Measurements from ENCODE around the gene TBCD.

Gene TBCD

DNA sequence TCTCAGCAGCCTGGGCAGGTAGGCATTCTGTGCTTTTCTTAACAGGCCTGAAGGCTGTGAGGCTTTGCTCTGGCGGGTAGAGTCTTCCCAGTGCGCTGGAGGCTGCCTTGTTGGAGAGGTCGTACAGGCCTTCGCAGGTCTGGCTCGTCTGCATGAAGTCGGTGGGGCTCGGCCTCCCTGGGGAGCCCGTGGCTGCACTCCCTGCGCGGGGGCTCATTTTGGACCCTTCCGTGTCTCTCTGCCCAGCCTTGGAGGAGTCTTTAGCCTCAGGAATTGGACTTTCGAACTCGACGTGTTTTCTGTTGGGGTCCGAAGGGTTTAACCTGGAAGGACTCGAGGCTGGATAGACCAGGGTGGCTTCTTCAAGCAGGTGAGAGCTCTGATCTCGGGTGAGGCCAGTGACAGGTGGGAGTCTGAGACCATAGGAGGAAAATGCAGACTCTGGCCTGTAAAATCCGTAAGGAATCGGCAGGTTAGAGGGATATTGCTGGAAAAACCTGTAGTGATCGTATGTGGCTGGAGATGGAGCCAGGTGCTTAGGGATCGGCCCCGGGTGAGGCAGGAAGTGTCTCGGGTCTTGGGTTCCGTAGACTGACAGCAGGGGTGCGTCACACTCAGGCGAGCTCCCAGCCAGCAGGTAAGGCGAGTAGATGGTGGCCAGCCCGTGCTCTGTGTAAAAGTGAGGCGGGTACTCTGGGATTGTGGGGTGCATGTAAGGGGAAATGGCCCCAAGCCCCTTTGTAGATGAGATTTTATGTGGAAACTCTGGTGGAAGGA is 79.4 kb downstream of the TBCD start:
- DNase-seq (ENCODE audit: low read depth in 2 of 2, low spot score in 1 of 2): no peak

DNA sequence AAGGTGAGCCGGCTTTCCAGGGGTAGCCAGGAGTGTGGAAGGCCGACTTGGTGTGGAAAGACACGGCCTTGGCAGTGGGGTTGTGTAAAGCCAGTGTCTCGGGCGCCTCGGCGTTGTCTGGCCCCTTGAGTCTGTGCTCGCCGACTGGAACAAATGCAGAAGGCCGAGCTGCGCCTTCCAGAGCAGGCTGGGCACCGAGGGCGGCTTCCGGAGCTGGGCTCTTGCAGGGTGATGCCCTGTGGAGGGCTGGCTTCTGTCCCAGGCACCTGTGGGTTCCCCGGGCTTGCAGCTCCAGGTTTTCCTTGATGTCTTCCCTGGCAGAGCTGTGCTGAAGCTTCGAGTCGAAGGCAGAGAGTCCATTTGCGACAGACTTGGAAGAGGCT is 79.9 kb downstream of the TBCD start:
- DNase-seq (ENCODE audit: low read depth in 2 of 2, low spot score in 1 of 2): no peak

DNA sequence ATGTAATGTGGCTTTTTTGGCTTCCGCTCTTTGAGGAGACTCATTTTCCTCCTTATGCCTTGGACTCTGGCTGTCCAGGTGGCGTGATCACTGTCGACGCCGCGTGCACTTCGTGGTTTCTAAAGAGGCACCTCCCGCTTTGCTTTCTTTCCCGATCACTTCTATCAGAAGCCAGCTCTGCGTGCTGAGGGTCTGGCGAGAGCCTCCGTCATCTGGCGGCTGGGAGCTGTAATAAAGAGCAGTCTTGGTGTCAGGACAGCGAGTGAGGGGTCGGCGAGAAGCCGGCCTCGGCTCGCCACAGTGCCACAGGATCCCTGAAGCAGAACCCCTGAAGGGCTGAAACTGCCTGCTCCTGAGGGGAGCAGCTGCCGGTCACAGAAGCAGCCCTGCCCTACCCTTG is 80.5 kb downstream of the TBCD start:
- no peak for DNase-seq (ENCODE audit: low read depth in 2 of 2, low spot score in 1 of 2)

DNA sequence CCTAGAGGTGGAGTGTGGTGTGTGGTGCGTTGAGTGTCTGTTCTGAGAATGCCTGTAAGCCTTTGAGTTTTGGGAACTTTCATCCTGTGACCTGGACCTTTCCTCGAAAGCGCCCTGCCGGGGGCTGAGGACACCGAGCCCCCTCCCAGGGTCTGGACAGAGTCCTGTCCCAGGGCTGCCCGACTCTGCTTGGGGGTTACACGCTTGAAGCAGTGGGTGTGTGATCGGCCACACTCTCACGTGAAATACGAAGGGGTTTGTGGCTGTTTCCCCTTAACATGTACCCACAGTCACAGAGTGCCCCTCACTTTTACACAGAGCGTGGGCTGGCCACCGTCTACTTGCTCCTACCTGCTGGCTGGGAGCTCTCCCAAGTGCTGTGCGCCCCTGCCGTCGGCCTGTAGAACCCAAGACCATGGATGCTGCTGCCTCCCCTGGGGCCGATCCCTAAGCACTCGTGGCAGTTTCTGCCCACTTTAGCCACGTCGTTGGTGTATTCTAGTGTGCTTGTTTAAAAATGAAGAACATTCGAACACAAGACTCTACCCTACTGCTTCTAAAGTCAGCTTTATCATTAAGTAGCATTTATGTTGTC is 81.1 kb downstream of the TBCD start:
- DNase-seq (ENCODE audit: low read depth in 2 of 2, low spot score in 1 of 2): no peak

DNA sequence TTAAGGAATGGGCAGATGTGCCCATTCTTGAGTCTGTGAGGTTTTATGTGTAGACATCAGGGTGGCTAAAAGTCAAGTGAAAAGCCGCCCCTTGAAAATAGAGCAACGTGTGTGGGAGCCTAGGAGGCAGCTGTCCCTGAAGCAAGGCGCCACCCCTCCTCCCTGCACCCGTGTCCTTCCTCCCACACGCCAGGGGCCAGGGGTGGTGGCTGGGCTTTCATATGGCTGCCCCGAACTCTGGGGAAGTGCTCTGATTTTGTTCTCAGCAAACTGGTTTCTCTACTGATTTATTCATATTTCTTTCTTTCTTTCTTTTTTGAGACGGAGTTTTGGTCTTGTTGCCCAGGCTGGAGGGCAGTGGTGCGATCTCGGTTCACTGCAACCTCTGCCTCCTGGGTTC is 83.3 kb downstream of the TBCD start:
- no peak for DNase-seq (ENCODE audit: low read depth in 2 of 2, low spot score in 1 of 2)

DNA sequence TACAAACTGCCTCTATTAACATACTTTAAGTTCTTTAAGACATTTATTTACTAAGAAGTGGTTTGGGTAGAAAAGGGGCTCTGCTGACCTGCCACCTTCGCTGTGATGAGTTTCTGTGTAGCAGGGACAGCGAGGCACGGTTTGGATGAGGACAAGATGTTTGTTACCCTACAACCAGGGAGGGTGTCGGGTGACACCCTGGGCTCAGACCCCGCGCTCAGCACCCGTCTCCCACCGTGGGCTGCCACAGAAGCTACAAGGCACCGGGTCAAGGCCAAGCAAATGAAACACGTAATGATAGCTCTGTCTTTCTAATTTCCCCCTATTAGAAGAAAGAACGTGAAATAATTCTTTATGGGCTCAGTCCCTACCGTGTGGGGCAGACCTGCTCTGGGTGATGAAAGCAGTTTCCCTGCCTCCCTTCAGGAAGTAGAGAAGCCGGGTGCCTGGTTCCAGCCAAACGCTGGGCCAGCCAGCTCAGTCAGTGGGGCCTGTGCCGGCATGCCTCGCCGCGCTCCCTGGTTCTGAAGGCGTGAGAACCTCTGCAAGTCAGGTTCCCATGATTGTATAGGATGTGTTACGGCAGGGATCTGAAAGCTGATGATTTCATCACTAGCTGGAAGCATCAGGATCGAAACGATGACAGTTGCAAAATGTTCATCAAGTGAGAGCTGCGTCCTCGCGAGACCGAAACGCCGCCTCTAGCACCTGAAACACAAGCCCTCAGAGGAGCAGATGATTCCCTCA is 84.1 kb downstream of the TBCD start:
- DNase-seq (ENCODE audit: low read depth in 2 of 2, low spot score in 1 of 2): no peak

DNA sequence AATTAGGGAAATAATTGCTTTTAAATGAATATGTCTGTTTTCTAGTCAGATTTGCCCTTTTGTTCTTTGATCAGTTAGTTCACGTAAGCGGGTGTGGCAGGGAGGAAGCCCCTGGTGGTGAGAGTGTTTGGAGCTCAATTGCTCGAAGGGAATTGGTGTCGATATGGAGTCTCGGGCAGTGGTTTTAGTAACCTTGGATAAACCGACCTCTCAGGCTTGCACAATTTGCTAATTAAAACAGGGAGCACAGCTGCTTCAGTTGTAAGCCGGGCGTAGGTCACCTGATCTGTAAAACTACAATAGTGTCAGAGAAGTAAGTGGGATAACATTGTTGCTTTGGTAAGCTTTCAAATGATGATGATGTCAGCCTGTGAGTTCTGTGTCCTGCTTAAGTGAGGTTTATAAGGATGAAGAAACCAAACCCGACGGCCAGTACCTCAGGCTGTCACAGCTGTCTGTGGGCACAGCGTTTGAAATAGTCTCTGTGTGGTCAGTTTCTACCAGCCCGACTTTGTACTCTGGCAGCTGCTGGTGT is 85.0 kb downstream of the TBCD start:
- DNase-seq (ENCODE audit: low read depth in 2 of 2, low spot score in 1 of 2): no peak

DNA sequence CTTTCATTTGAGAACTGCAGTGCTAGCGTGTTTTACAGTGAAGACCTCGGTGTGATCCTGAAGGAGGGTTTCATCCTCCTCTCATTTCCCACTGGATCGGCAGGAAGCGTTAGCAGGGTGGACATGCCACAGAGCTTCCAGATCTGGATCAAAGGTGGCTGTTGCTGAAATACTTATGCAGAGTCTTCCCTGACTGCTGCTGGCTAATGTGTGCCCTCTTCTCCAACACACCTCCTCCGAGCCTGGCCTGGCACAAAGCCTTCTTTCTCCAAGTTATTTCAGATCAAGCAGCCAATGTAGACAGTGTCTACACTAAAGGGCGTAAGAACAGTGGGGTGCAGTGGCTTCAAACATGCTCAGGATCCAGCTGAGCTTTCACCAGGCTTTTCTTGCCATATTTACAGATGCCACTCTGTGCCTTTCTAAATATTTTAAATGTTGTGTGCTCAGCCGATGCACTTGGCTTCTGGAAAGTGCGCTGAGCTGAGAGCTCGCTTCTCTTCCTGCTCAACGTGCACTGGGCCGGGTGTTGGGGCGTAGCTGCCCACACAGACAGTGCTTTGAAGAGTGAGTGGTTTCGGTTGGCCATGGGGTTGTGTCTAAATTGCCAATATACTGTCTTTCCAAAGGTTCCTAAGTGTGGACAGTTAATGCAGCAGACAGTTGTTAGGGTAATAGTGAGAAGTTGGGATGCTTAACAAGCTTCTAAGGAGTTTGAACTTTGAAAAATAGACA is 85.9 kb downstream of the TBCD start:
- no peak for DNase-seq (ENCODE audit: low read depth in 2 of 2, low spot score in 1 of 2)

DNA sequence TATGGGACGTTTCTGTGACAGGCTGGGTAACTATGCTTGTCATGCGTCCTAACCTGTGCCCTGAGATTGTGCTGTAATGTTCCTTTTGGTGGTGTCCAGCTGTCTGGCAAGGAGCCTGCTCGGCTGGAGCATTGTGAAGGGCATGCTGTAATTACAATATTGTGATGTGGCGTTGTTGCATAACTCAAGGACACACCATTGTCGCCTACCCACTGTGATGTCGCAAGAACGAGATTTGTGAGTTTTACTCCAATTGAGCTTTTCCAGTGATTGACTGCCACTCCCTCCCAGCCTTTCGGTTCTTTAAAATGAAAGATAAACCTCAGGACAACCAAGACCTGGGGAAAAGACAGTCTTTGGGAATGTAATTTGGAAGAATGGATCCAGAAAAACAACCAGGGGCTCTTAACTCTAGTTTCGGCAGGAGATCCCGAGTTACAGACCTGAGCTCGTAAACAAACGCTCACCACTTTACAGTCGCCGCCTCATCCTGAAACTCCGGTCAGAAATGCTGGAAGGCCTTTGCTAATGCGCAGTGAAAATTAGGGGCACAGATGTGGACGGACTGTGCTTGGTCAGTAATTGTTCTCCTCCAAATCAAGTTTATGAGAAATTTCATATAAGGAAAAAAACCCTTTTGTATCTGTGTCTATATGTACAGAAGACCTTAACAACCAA is 86.7 kb downstream of the TBCD start:
- no peak for DNase-seq (ENCODE audit: low read depth in 2 of 2, low spot score in 1 of 2)

DNA sequence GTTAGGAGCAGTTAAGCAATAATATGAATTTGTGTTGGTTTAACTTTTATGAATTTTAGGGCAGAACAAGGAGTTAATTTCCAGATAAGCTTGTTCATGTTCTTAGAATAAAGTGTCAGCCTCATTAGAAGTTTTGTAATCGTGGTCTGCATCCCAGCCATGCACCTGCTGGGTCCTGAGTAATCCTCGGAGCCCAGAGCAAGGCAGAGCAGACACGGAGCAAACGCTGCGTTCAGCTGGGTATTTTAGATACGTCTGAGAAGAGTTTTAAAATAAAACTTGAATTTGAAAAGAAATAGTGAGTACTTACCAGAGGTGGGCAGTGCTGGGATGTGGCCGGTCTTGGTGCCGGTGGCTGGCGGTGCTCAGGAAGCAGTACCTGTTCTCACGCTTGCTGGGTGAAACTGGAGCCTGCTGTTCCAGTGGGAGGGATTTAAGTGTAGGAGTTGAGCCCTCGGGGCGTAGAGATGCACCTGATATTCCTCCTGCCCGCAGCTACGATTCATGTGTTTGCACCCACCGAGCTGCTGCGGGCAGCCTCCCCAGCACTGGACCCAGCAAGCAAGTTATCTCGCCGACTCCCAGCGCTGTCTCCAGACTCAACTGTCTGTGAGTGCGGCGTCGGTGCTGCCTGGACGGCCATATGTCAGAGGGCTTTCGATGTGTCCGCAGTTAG is 87.9 kb downstream of the TBCD start, which contains the start of gene ZNF750:
Gene ZNF750, minus strand, starts transcription at position 406 of the 676 bp plus-strand sequence. CDS start 7,568 bp downstream, outside the sequence.
- no peak for DNase-seq (ENCODE audit: low read depth in 2 of 2, low spot score in 1 of 2)

DNA sequence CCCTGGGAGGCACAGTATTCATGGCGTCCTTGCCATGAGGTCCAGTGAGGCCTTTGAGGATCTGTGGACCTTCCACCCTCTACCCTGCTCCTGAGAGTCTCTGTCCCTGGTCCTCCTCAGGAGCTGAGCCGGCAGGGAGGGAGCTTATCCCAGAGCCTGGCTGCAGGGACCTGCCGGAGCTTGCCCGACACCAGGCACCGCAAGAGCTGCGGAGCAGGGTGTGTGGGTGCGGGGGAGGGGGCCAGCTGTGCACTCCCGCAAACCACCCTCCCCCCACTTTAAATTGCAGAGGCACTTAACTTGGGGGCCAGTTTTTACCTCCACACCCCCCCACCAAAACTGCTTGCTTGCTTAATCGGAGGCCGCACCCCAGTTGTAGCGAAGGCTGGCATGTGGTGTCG is 88.6 kb downstream of the TBCD start:
- DNase-seq (ENCODE audit: low read depth in 2 of 2, low spot score in 1 of 2): no peak

DNA sequence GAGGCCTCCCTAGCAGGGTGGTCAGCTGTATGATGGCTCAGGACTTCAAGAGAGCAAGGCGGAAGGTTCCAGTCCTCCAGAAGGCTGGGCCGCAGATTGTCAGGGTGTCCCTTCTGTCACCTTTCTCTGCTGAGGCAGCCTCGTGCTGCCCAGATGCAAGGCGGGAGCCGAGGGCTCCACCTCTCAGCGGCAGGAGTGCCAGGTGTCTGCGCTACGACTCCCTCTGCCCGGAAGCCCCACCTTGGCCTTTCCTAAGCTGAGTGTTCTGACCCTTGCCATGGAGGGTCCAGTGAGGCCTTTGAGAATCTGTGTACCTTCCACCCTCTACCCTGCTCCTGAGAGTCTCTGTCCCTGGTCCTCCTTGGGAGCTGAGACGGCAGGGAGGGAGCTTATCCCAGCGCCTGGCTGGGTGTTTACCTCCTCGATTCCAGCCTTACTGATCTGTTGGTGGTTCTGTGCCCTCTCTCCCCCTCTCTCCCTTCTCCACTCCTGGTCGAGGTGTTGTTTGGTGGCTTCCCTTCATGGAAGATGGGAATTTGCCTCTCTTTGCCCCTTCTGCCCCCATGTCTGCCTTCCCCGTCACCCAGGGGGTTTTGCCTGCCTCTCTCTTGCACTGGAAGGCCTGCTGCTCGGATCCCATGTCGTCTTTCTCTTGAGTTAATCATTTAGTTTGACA is 90.2 kb downstream of the TBCD start:
- DNase-seq (ENCODE audit: low read depth in 2 of 2, low spot score in 1 of 2): no peak

DNA sequence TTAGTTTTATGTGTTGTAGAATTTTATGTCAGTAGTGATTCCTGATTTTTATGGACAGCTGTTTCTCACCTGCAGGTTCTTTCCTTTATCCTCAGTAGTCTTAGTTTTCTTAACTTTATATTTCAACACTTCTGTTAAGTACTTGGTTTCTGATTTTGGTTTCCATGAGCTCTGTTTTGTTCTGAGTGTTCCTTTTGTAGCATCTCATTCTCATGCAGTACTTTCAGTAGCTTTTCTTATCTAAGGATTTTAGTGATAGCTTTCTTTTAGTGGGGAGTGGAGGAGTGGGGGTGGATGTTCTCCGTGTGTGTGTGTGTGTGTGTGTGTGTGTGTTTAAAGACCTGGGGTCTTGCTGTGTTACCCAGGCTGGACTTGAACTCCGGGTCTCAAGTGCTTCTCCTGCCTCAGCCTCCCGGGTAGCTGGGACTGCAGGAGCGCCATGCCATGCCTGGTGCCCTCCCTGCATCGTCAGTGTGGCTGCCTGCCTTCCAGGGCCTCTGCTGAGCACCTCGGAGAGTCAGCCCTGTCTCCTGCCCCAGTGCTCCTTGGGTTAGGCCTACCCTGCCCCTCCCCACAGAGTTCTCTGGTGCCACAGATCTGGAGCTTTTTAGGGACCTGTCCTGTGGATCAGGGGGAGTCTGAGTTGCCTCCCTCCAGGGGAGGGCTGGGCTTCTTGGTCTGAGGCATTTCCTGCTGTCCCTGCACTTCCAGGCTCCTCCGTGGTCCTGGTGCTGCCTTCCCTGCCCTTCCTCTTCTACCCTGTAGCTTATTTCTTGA is 92.2 kb downstream of the TBCD start:
- no peak for DNase-seq (ENCODE audit: low read depth in 2 of 2, low spot score in 1 of 2)

DNA sequence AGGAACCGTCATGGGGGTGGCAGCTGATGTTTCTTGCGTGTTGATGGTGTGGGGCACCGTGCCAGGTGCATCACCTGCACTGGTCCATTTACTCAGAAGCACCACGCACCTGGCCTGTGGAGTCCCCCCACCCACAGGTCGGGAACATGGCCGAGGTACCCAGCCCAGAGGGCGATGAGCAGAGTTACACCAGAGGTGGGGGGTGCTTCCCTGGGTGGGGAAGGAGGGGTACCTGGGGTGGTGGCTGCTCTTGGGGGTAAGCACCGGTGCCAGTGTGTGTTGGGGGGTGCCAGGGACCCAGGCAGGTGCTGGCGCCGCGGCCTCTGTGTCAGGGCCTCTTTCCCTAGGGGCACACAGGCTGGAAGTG is 92.9 kb downstream of the TBCD start:
- no peak for DNase-seq (ENCODE audit: low read depth in 2 of 2, low spot score in 1 of 2)

DNA sequence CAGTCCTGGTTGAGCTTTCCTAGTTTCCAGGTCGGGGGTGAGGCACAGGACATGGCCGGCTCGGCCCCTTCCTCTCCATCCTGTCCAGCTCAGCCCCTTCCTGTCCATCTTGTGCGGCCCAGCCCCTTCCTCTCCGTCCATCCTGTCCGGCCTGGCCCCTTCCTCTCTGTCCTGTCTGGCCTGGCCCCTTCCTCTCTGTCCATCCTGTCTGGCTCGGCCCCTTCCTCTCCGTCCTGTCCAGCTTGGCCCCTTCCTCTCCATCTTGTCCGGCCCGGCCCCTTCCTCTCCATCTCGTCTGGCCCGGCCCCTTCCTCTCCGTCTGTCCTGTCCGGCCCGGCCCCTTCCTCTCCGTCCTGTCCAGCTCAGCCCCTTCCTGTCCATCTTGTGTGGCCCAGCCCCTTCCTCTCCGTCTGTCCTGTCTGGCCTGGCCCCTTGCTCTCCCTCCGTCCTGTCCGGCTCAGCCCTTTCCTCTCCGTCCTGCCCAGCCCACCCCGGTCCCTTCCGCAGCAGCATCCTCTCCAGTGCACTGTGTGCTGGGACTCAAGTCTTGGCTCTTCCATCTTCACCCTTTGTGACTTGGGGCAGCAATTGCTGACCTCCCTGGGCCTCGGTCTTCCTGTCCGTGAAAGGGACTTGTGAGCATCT is 93.4 kb downstream of the TBCD start:
- no peak for DNase-seq (ENCODE audit: low read depth in 2 of 2, low spot score in 1 of 2)

DNA sequence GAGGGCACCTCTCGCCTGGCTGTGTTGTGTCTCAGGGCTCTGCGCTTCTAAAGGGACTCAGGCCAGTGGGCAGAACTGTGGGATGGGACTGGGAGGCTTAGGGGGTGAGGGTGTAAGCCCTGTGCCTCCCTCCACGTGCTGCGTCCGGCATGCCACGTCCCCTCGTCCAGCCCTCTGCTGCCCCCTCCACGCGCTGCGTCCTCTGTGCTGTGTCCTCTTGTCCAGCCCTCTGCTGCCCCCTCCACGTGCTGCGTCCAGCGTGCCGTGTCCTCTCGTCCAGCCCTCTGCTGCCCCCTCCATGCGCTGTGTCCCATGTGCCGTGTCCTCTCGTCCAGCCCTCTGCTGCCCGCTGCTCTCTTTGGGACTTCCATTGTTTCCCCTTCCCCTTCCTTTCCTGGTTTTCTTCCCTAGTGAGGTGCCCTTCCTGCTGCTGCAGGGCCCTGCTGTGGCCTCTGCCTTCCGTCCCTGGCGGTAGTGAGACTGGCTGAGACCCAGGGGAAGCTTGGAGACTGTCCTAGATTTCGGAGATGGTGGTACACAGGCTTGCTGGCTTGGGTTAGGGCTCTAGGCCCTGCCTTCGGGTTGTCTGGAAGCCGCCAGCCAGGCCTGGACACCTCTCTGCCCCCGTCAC is 94.3 kb downstream of the TBCD start:
- DNase-seq (ENCODE audit: low read depth in 2 of 2, low spot score in 1 of 2): no peak

DNA sequence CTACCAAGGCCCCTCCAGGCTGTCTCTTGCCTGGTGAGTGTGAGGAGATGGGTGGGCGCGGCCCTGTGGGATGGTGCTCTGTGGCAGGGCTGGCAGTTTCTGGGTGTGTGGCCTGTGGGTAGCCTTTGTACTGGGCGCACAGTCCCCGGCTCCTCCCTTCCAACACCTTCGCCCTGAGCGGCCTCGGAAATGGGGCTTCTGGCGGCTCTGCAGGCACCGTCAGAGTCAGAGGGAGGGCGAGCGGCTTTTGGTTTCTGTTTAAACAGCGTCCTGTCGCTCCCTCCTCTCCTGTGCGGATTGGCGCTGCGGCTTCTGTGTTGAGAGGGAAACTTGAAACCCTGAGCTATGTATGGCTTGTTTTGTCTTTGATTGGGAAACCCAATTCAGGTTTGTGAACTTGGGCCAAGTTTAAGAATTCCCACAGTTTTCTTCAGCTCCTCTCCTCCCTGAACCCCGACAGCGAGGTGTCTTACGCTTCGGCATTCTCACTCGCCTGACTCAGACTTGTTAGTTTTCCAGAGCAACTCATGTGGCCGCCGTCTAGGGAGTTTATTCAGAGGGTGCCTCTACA is 96.2 kb downstream of the TBCD start:
- peak in 1 of 2 donors; percentile 35 for DNase-seq (ENCODE audit: low read depth in 2 of 2, low spot score in 1 of 2)
